Mucosa of stomach (tissue), 1 donor: ENCODE measurements around the gene COX8A.
A peak's percentile ranks its signal among the peaks of the same experiment; 100 is the strongest.
"Not testable (repeated sequence)": the region's sequence is repeated elsewhere in the genome, so short reads cannot be mapped to it uniquely, and the experiment has no call there.

ENCODE experiments used
- H3K27me3 ChIP-seq: one replicate; pipeline ENCODE4 v1.7.0; 2013; ENCODE audit warnings: mild to moderate bottlenecking, low read length; ENCODE audit not compliant: control insufficient read depth, insufficient read depth
- H3K36me3 ChIP-seq: one replicate; pipeline ENCODE4 v1.7.0; 2013; ENCODE audit warnings: low read length; ENCODE audit not compliant: control insufficient read depth, insufficient read depth
- H3K4me1 ChIP-seq: one replicate; pipeline ENCODE4 v1.7.0; 2013; ENCODE audit warnings: mild to moderate bottlenecking, low read length; ENCODE audit not compliant: control insufficient read depth, insufficient read depth
- H3K4me3 ChIP-seq: one replicate; pipeline ENCODE4 v1.7.0; 2013; ENCODE audit warnings: low read length
- H3K9ac ChIP-seq: one replicate; pipeline ENCODE4 v1.7.0; 2013; ENCODE audit warnings: mild to moderate bottlenecking, low read length, moderate library complexity
- H3K9me3 ChIP-seq: one replicate; pipeline ENCODE4 v1.7.0; 2013; ENCODE audit warnings: mild to moderate bottlenecking, low read length, moderate library complexity; ENCODE audit not compliant: control insufficient read depth
- donor health status: Pancreatic carcinoma.

Gene COX8A

DNA sequence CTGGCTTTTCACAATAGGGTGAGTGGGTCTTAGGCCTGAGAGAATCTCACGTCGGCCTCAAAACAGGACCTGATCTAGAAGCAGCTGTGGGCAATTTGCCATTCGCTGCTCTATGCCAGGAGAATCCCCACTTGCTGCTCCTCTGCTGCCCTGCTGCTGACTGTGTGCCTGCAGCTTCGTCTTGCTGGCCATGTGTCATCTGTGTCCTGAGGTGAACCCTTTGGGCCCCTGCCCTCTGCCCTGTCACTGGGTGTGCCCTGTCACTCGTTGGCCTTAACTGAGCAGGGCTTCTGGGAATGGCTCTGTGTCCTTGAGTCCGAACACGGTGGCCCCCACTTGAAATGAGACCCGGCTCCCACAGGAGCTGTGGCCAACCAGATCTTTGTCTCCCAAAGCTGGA is 29.4 kb upstream of the COX8A start:
- no peaks in the 10 kb centered on the region for H3K9me3 ChIP-seq
- H3K9ac ChIP-seq, result no peak overlapping the region
- H3K36me3 ChIP-seq, result no peaks in the 10 kb centered on the region
- H3K4me3 ChIP-seq, result no peak overlapping the region
- peaks cover 11% of the 10 kb centered on the region for H3K4me1 ChIP-seq
- H3K27me3 ChIP-seq, result no peaks in the 10 kb centered on the region

DNA sequence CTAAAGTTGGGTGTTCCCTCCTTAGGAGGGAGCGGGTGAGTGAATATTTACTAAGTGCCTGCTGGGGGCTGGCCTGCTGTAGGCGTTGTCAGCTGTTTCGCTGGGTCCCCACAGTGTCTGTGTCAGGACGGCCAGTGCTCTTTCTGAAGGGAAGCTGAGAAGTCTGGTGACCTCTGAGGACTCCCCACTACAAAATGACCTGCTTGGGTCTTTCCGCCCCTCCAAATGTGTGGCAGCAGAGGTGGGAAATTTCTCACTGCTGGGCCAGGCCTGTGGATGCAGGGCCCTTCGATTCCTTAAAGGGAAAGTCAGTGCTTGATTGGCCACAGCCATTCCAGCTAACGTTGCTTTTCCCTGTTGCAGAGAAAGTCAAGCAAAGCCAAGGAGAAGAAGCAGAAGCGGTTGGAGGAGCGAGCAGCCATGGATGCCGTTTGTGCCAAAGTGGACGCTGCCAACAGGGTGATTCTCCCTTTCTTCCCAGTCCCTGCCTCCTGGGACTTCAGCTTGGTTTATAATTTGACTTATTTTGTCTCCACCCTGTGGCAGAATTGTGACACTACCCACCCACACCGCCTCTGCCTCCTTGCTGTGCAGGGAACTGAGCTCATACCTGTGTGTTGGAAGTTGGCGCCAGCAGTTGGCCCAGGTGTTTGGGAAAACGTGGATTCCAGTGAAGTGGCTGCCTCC is 28.8 kb upstream of the COX8A start:
- Histone ChIP-seq H3K9ac (no peak overlapping the region), H3K4me1 (peaks cover 11% of the 10 kb centered on the region), H3K36me3 (no peaks in the 10 kb centered on the region), H3K4me3 (no peak overlapping the region), H3K9me3 (no peaks in the 10 kb centered on the region), H3K27me3 (no peaks in the 10 kb centered on the region)

DNA sequence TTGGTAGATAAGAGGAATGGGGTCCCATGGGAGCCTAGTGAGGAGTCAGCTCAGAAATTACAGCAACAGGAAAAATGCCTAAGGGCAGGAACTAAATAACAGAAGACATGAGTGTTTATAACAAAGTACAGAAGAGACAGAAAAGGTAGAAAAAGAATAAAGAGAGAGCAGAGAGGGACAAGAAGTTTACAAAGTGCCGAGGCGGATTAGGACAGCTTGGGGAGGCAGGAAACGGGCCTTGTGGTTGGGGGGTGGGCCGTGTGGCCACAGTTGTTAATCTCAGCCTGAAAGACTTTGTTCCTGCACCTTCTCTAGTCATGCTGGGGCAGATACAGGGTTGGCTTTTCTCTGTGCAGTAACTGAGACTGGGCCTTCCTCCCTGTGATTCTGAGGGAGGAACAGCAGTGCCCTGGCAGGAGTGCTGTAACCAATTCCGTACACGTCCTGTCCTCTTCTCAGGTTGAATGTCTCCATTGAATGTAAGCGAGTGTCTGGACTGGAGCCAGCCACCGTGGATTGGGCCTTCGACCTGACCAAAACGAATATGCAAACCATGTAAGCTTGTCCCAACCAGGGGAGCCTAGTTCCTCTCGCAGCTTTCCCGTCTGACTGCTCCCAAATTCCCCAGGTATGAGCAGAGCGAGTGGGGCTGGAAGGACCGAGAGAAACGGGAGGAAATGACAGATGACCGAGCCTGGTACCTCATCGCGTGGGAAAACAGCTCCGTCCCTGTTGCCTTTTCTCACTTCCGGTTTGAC is 22.5 kb upstream of the COX8A start:
- no peak overlapping the region for H3K4me3 ChIP-seq
- no peaks in the 10 kb centered on the region for H3K9me3 ChIP-seq
- peaks cover 13% of the 10 kb centered on the region for H3K36me3 ChIP-seq
- H3K9ac ChIP-seq, result no peak overlapping the region
- H3K4me1 ChIP-seq, result no peaks in the 10 kb centered on the region
- no peaks in the 10 kb centered on the region for H3K27me3 ChIP-seq

DNA sequence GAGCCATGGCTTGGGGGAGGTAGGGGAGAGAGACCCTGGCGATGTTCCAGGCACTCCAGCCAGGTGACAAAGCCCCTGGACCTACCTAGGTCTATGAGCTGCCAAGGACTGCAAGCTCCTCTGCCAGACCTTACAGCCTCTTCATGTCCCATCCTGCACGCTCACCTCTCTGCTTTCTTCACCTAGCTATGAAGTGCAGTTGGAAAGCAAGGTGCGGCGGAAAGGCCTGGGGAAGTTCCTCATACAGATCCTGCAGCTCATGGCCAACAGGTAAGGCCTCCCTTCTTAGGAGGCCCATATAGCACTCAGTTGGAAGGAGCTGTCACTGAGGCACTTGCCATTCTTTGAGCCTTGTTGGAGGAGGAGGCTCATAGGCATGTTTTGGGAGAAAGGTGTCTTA is 21.9 kb upstream of the COX8A start:
- Histone ChIP-seq H3K9ac (no peak overlapping the region), H3K36me3 (peaks cover 13% of the 10 kb centered on the region), H3K4me3 (no peak overlapping the region), H3K9me3 (no peaks in the 10 kb centered on the region), H3K27me3 (no peaks in the 10 kb centered on the region), H3K4me1 (no peaks in the 10 kb centered on the region)

DNA sequence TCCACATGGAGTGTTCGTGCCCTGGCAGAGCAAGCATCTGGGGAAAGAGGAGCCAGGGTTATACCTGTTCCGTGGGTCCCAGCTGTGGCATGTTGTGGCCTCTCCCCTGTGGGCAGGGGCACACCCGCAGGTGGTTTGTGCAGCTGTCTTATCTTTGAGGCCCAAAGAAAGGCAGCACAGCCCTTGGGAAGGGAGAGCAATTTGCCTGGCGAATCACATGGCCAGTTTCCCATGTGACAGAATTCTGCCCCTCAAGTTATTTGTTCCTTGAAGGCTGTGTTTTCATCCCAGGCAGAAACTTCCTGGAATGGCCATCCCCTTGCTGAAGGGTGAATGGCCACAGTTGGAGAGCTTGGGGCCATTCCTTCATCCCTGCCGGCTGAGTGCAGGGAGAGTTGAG is 16.4 kb upstream of the COX8A start:
- H3K4me1 ChIP-seq, result peaks cover 5% of the 10 kb centered on the region
- no peak overlapping the region for H3K4me3 ChIP-seq

DNA sequence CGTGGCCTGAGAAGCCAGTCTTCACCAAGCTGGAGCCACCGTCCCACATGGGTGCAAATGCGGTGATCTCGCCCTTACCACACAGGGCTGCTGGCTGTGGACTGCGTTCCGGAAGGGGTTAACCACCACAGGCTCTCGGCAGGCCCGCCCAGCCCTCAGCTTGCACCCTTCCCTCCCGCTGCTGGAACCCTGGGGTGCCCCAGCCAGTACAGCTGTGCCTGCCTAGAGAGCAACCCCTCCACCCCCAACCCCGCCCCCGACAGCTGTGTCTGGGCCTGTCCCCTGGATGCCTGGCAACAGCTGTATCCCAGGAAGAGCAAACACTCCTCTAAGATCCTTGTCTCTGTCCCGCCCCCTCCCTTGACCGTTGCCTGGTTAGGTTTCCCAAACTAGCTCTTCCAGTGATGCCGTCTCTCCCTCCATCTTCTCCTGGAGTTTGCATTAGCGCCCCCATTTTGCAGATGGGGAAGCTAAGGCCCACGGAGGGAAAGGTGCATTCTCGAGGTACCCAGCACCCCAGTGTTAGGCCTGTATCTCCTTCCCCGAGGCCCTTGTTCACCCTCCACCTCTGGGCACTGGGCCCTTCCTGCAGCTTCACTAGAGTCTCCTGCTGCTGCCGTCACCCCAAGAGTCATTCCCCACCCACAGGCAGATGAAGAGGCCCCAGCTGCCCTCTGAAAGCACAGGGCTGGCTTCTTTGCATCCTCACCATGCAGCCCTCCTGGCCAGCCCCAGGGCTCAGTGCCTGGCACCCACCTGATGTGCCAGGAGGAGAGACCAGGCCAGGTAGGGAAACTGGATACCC is 12.6 kb upstream of the COX8A start:
- Histone ChIP-seq H3K27me3 (peaks cover 10% of the 10 kb centered on the region), H3K9ac (peak overlapping the region; percentile 15), H3K9me3 (no peaks in the 10 kb centered on the region), H3K36me3 (no peaks in the 10 kb centered on the region), H3K4me3 (no peak overlapping the region), H3K4me1 (peaks cover 5% of the 10 kb centered on the region)

More for the DNA sequence above, 16.4 kb upstream of the COX8A start:
- Histone ChIP-seq H3K9me3 (no peaks in the 10 kb centered on the region), H3K36me3 (peaks cover 13% of the 10 kb centered on the region), H3K9ac (no peak overlapping the region), H3K27me3 (peaks cover 10% of the 10 kb centered on the region)

DNA sequence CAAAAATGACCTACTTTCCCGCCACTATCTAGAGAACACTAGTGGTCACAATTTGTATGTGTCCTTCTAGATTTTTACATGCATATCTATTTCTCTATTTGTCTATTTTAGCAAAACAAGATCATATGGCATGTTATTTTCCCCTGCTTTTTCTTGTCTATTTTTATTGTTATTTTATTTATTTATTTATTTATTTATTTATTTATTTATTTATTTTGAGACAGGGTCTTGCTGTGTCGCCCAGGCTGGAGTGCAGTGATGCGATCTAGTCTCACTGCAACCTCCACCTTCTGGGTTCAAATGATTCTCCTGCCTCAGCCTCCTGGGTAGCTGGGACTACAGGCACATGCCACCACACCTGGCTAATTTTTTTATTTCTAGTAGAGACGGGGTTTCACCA is 10.5 kb upstream of the COX8A start:
- not testable (repeated sequence) for H3K4me1 ChIP-seq, H3K9ac ChIP-seq, H3K9me3 ChIP-seq, H3K4me3 ChIP-seq, H3K36me3 ChIP-seq
- peaks cover 10% of the 10 kb centered on the region for H3K27me3 ChIP-seq

DNA sequence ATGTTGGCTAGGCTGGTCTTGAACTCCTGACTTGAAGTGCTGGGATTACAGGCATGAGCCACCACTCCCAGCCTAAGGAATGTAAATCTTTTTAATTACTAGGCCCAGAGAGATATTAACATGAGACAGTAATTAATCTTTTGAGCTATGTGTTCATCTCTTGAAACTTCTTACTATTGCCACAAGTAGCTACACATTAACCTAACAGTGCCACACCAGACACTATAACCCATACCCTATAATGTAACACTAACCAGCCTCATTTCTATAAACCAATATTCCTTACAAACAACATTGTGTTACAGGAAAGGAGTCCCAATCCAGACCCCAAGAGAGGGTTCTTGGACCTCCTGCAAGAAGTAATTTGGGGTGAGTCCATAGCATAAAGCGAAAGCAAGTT is 8.0 kb upstream of the COX8A start:
- peaks cover 10% of the 10 kb centered on the region for H3K27me3 ChIP-seq
- H3K4me1 ChIP-seq, result peaks cover 5% of the 10 kb centered on the region
- no peaks in the 10 kb centered on the region for H3K9me3 ChIP-seq
- no peaks in the 10 kb centered on the region for H3K36me3 ChIP-seq
- H3K9ac ChIP-seq, result no peak overlapping the region
- no peak overlapping the region for H3K4me3 ChIP-seq

DNA sequence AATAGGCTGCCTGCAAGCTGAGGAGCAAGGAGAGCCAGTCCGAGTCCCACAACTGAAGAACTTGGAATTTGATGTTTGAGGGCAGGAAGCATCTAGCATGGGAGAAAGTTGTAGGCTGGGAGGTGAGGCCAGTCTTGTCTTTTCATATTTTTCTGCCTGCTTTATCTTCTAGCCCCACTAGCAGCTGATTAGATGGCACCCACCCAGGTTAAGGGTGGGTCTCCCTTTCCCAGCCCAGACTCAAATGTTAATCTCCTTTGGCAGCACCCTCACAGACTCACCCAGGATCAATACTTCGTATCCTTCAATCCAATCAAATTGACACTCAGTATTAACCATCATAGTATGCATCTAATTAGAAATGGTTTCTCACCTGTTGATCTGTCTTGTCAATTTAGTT is 5.0 kb upstream of the COX8A start:
- Histone ChIP-seq H3K4me3 (no peak overlapping the region), H3K9ac (no peak overlapping the region), H3K27me3 (no peaks in the 10 kb centered on the region), H3K9me3 (no peaks in the 10 kb centered on the region), H3K4me1 (no peaks in the 10 kb centered on the region), H3K36me3 (no peaks in the 10 kb centered on the region)

DNA sequence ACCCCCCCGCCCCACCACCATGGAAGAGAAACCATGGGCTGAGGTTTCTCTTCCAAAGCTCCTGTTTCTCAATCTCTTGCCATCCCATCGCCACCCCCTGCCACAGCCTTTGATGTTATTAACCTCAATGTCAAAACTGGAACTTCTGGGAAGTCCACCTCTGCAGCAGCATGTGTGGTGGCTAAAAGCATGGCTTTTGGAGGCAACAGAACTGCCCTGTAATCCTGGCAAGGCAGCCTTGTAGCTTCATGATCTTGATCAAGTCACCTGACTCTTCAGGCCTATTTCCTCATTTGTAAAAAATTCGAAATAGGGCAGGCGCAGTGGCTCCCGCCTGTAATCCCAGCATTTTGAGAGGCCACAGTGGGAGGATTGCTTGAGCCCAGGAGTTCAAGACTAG is 3.5 kb upstream of the COX8A start:
- no peaks in the 10 kb centered on the region for H3K27me3 ChIP-seq
- no peaks in the 10 kb centered on the region for H3K9me3 ChIP-seq
- no peak overlapping the region for H3K9ac ChIP-seq
- no peaks in the 10 kb centered on the region for H3K36me3 ChIP-seq
- no peak overlapping the region for H3K4me3 ChIP-seq
- peaks cover 4% of the 10 kb centered on the region for H3K4me1 ChIP-seq

DNA sequence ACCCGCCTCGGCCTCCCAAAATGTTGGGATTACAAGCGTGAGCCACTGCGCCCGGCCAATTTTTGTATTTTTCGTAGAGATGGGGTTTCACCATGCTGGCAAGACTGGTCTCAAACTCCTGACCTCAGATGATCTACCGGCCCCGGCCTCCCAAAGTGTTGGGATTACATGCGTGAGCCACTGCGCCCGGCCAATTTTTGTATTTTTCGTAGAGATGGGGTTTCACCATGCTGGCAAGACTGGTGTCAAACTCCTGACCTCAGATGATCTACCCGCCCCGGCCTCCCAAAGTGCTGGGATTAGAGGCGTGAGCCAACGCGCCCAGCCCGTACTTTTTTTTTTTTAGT is 535 bp upstream of the COX8A start:
- peaks cover 20% of the 10 kb centered on the region for H3K4me1 ChIP-seq
- not testable (repeated sequence) for H3K36me3 ChIP-seq, H3K9me3 ChIP-seq, H3K4me3 ChIP-seq, H3K27me3 ChIP-seq, H3K9ac ChIP-seq

DNA sequence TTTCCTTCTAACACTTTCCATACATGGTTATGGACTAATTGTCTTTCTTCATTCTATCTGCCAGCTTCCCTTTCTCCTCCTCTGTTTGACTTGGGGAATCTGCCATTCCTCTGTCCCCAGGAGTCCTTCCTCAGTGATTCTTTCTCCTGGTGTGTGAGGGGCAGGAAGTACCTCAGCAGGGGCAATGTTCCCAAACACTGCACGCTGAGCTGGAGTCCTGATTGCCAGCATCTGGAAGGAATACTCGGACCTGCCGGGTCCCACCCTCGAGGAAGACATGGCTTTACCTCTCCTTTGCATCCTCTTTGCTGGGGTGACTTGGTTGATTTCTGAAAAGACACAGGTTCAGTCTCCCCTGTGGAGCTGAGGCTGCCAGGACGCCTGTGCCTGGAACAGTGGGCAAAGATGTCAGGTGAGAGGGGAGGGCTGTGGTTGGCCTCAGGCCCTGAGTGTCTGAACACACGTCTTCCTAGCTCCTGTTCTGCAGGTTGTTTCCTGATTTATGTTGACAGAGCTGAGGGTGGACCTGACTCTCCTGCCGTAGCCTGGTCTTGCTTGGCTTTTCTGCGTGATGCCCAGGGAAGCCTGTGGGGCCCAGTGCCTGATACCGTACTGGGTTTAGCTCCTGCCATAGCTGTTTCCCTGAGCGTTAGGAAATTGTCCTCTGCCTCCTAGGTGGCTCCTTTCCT is 4.3 kb downstream of the COX8A start:
- Histone ChIP-seq H3K4me3 (no peak overlapping the region), H3K9ac (peak overlapping the region; percentile 3), H3K36me3 (no peaks in the 10 kb centered on the region), H3K27me3 (no peaks in the 10 kb centered on the region), H3K9me3 (no peaks in the 10 kb centered on the region), H3K4me1 (peaks cover 26% of the 10 kb centered on the region)
